Neural progenitor cell (in vitro differentiated cells): Measurements from ENCODE around the gene KCNA10.

ENCODE experiments used
- CTCF ChIP-seq: fragments of 200-600 bp; sonication (generic); IDR thresholded peaks from 2 replicates; pipeline ENCODE4 v1.5.1; 2017; ENCODE audit warnings: antibody characterized with exemption, mild to moderate bottlenecking
- EZH2 ChIP-seq: fragments of 200-600 bp; sonication (generic); IDR thresholded peaks from 2 replicates; pipeline ENCODE4 v1.6.1; 2017; ENCODE audit warnings: antibody characterized with exemption, mild to moderate bottlenecking, moderate library complexity

DNA sequence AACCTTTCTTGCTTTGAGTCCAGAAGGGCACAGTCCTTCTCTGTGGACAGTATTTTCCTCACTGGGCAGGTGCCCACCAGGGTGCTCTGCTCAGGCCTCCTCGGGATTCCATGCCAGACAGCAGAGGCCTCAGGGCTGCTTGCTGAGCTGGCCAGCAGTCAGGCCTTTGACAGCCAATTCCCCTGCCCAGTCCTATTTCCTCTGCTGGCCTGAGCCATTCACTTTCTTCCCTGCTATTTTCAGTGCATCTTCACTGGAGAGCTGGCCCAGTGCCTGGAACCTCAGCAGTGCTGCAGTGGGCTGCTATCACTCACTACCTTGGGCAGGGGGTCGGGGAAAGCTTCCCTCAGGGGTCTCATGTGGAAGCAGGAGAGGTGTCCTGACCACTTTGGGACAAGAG lies 33.2 kb downstream of the KCNA10 start:
- no peak for TF ChIP-seq CTCF
- TF ChIP-seq EZH2, result no peak
